Upper lobe of right lung (tissue), 1 donor: ENCODE data around the gene TNPO1. TPM values are rescaled to one million over a fixed set of nuclear protein-coding genes. Genes with fewer than 3 reads are reported as not detected.

Experiments
- ATAC-seq: fragments of 200-7000 bp; cut with Tn5 transposase; one replicate; pipeline ENCODE4 v1.9.1; 2020; ENCODE audit warnings: mild to moderate bottlenecking, moderate library complexity
- DNase-seq: peaks from one replicate; pipeline ENCODE4 v3.0.0-alpha.2; 2020
- H3K27ac ChIP-seq: fragments of 200-600 bp; one replicate; pipeline ENCODE4 v1.8.0; 2022
- H3K27me3 ChIP-seq: fragments of 200-600 bp; one replicate; pipeline ENCODE4 v1.8.0; 2022; ENCODE audit warnings: mild to moderate bottlenecking
- H3K36me3 ChIP-seq: fragments of 200-600 bp; one replicate; pipeline ENCODE4 v1.8.0; 2022
- H3K4me1 ChIP-seq: fragments of 200-600 bp; one replicate; pipeline ENCODE4 v1.8.0; 2022
- H3K4me3 ChIP-seq: fragments of 200-600 bp; one replicate; pipeline ENCODE4 v1.8.0; 2022; ENCODE audit warnings: mild to moderate bottlenecking
- H3K9me3 ChIP-seq: fragments of 200-600 bp; one replicate; pipeline ENCODE4 v1.8.0; 2022
- CTCF ChIP-seq: fragments of 200-600 bp; IDR thresholded peaks from one replicate; pipeline ENCODE4 v1.8.0; 2022; ENCODE audit warnings: antibody characterized with exemption
- intact Hi-C: fragments of 100-400 bp; cut with DNase I; formaldehyde crosslinking; loops from one replicate; pipeline ENCODE4 v1.11.0; 2022
- total RNA-seq: library from RNA; stranded (reverse); fragmentation: NEBNext Ultra II Directional; extraction: Animal tissue kit (Norgen Biotek cat#: 25700); gene quantifications from one replicate; pipeline ENCODE4 v1.2.1, GENCODE V29; 2021
- donor health status: DM: no; HTN: yes; CAD: no; lungs with severe emphysema.

TNPO1 gene
- total RNA-seq, 1 donor from 2014 or later: 106 TPM

- peaks cover 66% of the 10 kb centered on the region for H3K4me1 ChIP-seq
- intact Hi-C loops: no loop called here
- no peak for TF ChIP-seq CTCF
- no peaks in the 10 kb centered on the region for H3K27me3 ChIP-seq
- ATAC-seq (peak; percentile 79), DNase-seq (peak; percentile 83)
- H3K9me3 ChIP-seq: no peaks in the 10 kb centered on the region
- peak overlapping the region; percentile 75 for H3K4me3 ChIP-seq
- H3K27ac ChIP-seq: peak overlapping the region; percentile 86
- H3K36me3 ChIP-seq: peaks cover 11% of the 10 kb centered on the region
Measured at GRCh38 chr5:72848474-72849428, 32.3 kb downstream of the TNPO1 start.

GRCh38 chr5:72849546-72849945 lies 33.1 kb downstream of the TNPO1 start:
- H3K27ac ChIP-seq: no peak overlapping the region
- intact Hi-C loops: no loop called here
- TF ChIP-seq CTCF: no peak

GRCh38 chr5:72850113-72850512 lies 33.7 kb downstream of the TNPO1 start:
- no peak overlapping the region for H3K27ac ChIP-seq
- peaks cover 57% of the 10 kb centered on the region for H3K4me1 ChIP-seq
- no peaks in the 10 kb centered on the region for H3K27me3 ChIP-seq
- H3K9me3 ChIP-seq: no peaks in the 10 kb centered on the region
- H3K36me3 ChIP-seq: peaks cover 11% of the 10 kb centered on the region
- intact Hi-C loops: no loop called here
- ATAC-seq: no peak
- H3K4me3 ChIP-seq: peak overlapping the region; percentile 75
- no peak for TF ChIP-seq CTCF
- DNase-seq: no peak

More at GRCh38 chr5:72849546-72849945, 33.1 kb downstream of the TNPO1 start:
- DNase-seq (no peak), ATAC-seq (no peak)
- peaks cover 11% of the 10 kb centered on the region for H3K36me3 ChIP-seq
- H3K9me3 ChIP-seq: no peaks in the 10 kb centered on the region
- H3K4me1 ChIP-seq: peaks cover 59% of the 10 kb centered on the region
- H3K4me3 ChIP-seq: peak overlapping the region; percentile 75
- H3K27me3 ChIP-seq: no peaks in the 10 kb centered on the region

- no peak for DNase-seq
- Histone ChIP-seq H3K4me1 (peaks cover 44% of the 10 kb centered on the region), H3K4me3 (no peak overlapping the region), H3K9me3 (no peaks in the 10 kb centered on the region), H3K27ac (no peak overlapping the region), H3K36me3 (peaks cover 30% of the 10 kb centered on the region), H3K27me3 (no peaks in the 10 kb centered on the region)
- no peak for ATAC-seq
- intact Hi-C loops: no loop called here
- no peak for TF ChIP-seq CTCF
Measured at GRCh38 chr5:72852356-72852755, 35.9 kb downstream of the TNPO1 start.

GRCh38 chr5:72854419-72854818 lies 38.0 kb downstream of the TNPO1 start:
- TF ChIP-seq CTCF: no peak
- Histone ChIP-seq H3K27ac (no peak overlapping the region), H3K27me3 (no peaks in the 10 kb centered on the region), H3K4me1 (peaks cover 36% of the 10 kb centered on the region), H3K4me3 (no peak overlapping the region), H3K36me3 (peaks cover 47% of the 10 kb centered on the region), H3K9me3 (no peaks in the 10 kb centered on the region)
- DNase-seq (no peak), ATAC-seq (no peak)
- intact Hi-C loops: no loop called here
